GM12892 (cell line): ENCODE measurements around the gene SYNJ2.

Source experiments
- POLR2A ChIP-seq: IDR thresholded peaks from 2 replicates; pipeline ENCODE4 v1.6.1; 2011; ENCODE audit warnings: low read depth, low read length, control low read depth
- TAF1 ChIP-seq: IDR thresholded peaks from 2 replicates; pipeline ENCODE4 v1.6.1; 2011; ENCODE audit warnings: low read depth, mild to moderate bottlenecking, control low read depth, low read length, borderline replicate concordance

GRCh38 chr6:158080849-158081656 is 99.4 kb downstream of the SYNJ2 start:
- TF ChIP-seq POLR2A (no peak), TAF1 (no peak)
